GM12878 (cell line): ENCODE data around the gene ARHGAP15. TPM values are rescaled to one million over a fixed set of nuclear protein-coding genes. Genes with fewer than 3 reads are reported as not detected.

ENCODE experiments used
- ATAC-seq: fragments of 200-7000 bp; cut with Tn5 transposase; 3 replicates; pipeline ENCODE4 v1.9.1; 2020; ENCODE audit warnings: mild to moderate bottlenecking, moderate library complexity
- BruUV-seq: library from RNA; stranded (reverse); fragments of 400-500 nt; replicated peaks from 2 replicates; lab custom pipeline; 2021; lab: Mats Ljungman, UMichigan
- CTCF ChIA-PET: fragments of 300-600 bp; sonication (Branson Sonifier 250); formaldehyde crosslinking; extraction: SDS; loops from one replicate; lab custom pipeline; 2021; ENCODE audit warnings: inconsistent platforms; lab: Yijun Ruan, JAX
- POLR2A ChIA-PET: fragments of 350-600 bp; formaldehyde crosslinking; extraction: SDS; loops from one replicate; lab custom pipeline; 2021; ENCODE audit warnings: inconsistent platforms; lab: Charles Lee
- RAD21 ChIA-PET: fragments of 300-600 bp; sonication (Branson Sonifier 250); formaldehyde crosslinking; loops from one replicate; lab custom pipeline; 2023; ENCODE audit warnings: antibody characterized with exemption; ENCODE audit not compliant: unreplicated experiment; lab: Charles Lee
- SMC1A ChIA-PET: fragments of 300-600 bp; sonication (Branson Sonifier 250); formaldehyde crosslinking; loops from one replicate; lab custom pipeline; 2023; ENCODE audit not compliant: unreplicated experiment, uncharacterized antibody; lab: Charles Lee
- DNase-seq: peaks from one replicate; pipeline ENCODE4 v3.0.0-alpha.2; 2011; ENCODE audit warnings: low read depth, low spot score
- FAIRE-seq: peaks from 3 replicates; lab custom pipeline; 2011; peaks lifted over from hg19 to GRCh38; lab: Jason Lieb, UNC
- H2AFZ ChIP-seq: 2 replicates; pipeline ENCODE4 v1.6.0; 2011; ENCODE audit warnings: low read depth, low read length, control low read depth; ENCODE audit not compliant: control insufficient read depth
- H3K27ac ChIP-seq: 2 replicates; pipeline ENCODE4 v1.5.1; 2011; ENCODE audit warnings: control low read depth; ENCODE audit not compliant: control insufficient read depth, insufficient read depth
- H3K27me3 ChIP-seq, 2 experiments: replicated peaks in 1 of 2; 2 replicates each; pipeline versions ENCODE4 v1.6.0 to v1.6.1; 2011; ENCODE audit warnings: low read length in 1 of 2; ENCODE audit not compliant: control insufficient read depth in 2 of 2, insufficient read depth in 2 of 2
- H3K36me3 ChIP-seq, 2 experiments: 2 replicates each; pipeline ENCODE4 v1.5.1; 2011; ENCODE audit warnings: low read length in 1 of 2; ENCODE audit not compliant: control insufficient read depth in 2 of 2, insufficient read depth in 2 of 2
- H3K4me1 ChIP-seq: 2 replicates; pipeline ENCODE4 v1.6.1; 2011; ENCODE audit warnings: mild to moderate bottlenecking, low read length, moderate library complexity, mixed read lengths; ENCODE audit not compliant: control insufficient read depth, insufficient read depth
- H3K4me2 ChIP-seq: 2 replicates; pipeline ENCODE4 v1.6.0; 2011; ENCODE audit warnings: control low read depth; ENCODE audit not compliant: control insufficient read depth, insufficient read depth
- H3K4me3 ChIP-seq: fragments of 200-600 bp; sonication (generic); 2 replicates; pipeline ENCODE4 v1.5.1; 2016
- H3K79me2 ChIP-seq: 2 replicates; pipeline ENCODE4 v1.6.0; 2011; ENCODE audit warnings: low read length; ENCODE audit not compliant: control insufficient read depth, insufficient read depth
- H3K9ac ChIP-seq: 2 replicates; pipeline ENCODE4 v1.8.0; 2011; ENCODE audit warnings: low read length, control low read depth, mixed read lengths; ENCODE audit not compliant: control insufficient read depth, insufficient read depth
- H3K9me3 ChIP-seq: replicated peaks from 3 replicates; pipeline ENCODE4 v1.5.1; 2011; ENCODE audit warnings: mild to moderate bottlenecking, low read length; ENCODE audit not compliant: control insufficient read depth, insufficient read depth
- H4K20me1 ChIP-seq: 2 replicates; pipeline ENCODE4 v1.6.0; 2011; ENCODE audit not compliant: control insufficient read depth, insufficient read depth
- ASH2L ChIP-seq: fragments of 300-600, 200-600 bp; sonication (generic); IDR thresholded peaks from 2 replicates; pipeline ENCODE4 v1.6.1; 2017; ENCODE audit warnings: low read depth, mild to moderate bottlenecking, borderline replicate concordance
- BCL11A ChIP-seq: IDR thresholded peaks from 2 replicates; pipeline ENCODE4 v1.6.1; 2011; ENCODE audit warnings: low read depth, low read length
- CBX3 ChIP-seq: fragments of 200-600 bp; sonication (generic); IDR thresholded peaks from 2 replicates; pipeline ENCODE4 v1.6.1; 2016; ENCODE audit warnings: low read depth, borderline replicate concordance
- FOXM1 ChIP-seq: IDR thresholded peaks from 2 replicates; pipeline ENCODE4 v1.6.1; 2012; ENCODE audit warnings: low read depth, mild to moderate bottlenecking, inconsistent platforms, low read length, moderate library complexity
- IKZF1 ChIP-seq: fragments of 450-650 bp; conservative IDR thresholded peaks from 2 replicates; pipeline ENCODE4 v1.6.1; 2017; ENCODE audit warnings: antibody characterized with exemption, mild to moderate bottlenecking
- IRF5 ChIP-seq: fragments of 450-650 bp; IDR thresholded peaks from 2 replicates; pipeline ENCODE4 v1.6.1; 2017; ENCODE audit warnings: borderline replicate concordance
- MYC ChIP-seq: IDR thresholded peaks from 2 replicates; pipeline ENCODE4 v1.6.1; 2011; ENCODE audit warnings: mild to moderate bottlenecking, low read length, moderate library complexity, inconsistent platforms; ENCODE audit not compliant: insufficient read depth, insufficient replicate concordance, insufficient read length, severe bottlenecking
- NKRF ChIP-seq: fragments of 450-650 bp; conservative IDR thresholded peaks from 2 replicates; pipeline ENCODE4 v1.6.1; 2017; ENCODE audit warnings: mild to moderate bottlenecking, moderate library complexity
- PAX5 ChIP-seq: IDR thresholded peaks from 2 replicates; pipeline ENCODE4 v1.6.1; 2011; ENCODE audit warnings: low read depth, low read length, borderline replicate concordance
- RCOR1 ChIP-seq: conservative IDR thresholded peaks from 2 replicates; pipeline ENCODE4 v1.6.1; 2012; ENCODE audit warnings: low read depth, low read length, improper control_type of control experiment
- SP1 ChIP-seq: IDR thresholded peaks from one replicate; pipeline ENCODE4 v1.6.1; 2011; ENCODE audit warnings: low read depth, low read length
- TCF3 ChIP-seq: IDR thresholded peaks from 2 replicates; pipeline ENCODE4 v1.6.1; 2012; ENCODE audit warnings: low read depth, mild to moderate bottlenecking, low read length, borderline replicate concordance; ENCODE audit not compliant: insufficient read depth
- in situ Hi-C: fragments of 300-500 bp; cut with MboI; formaldehyde crosslinking; loops from 9 replicates; pipeline ENCODE4 v1.14.3; 2018; ENCODE audit warnings: mixed read lengths
- intact Hi-C: fragments of 100-400 bp; cut with micrococcal nuclease; formaldehyde crosslinking; loops from one replicate; pipeline ENCODE4 v1.14.2; 2022; ENCODE audit not compliant: unreplicated experiment
- polyA plus RNA-seq, 11 experiments: library from polyadenylated mRNA; depleted of rRNA in 4 of 11; unstranded in 6 of 11; stranded (reverse) in 5 of 11; fragments of >200 nt; fragmentation: Nextera tagmentation in 4 of 11; fragmentation: Illumina TruSeq in 1 of 11; extraction: Ambion mirVana in 4 of 11; extraction: Trizol in 1 of 11; gene quantifications; 1 replicate in 1 of 11; 2 replicates in 10 of 11; pipeline versions ENCODE4 v1.2.1 to v1.2.3, GENCODE V29; 2011 to 2016; ENCODE audit warnings: inconsistent platforms in 2 of 11, missing spikeins in 2 of 11, low read depth in 1 of 11
- total RNA-seq, 4 experiments: library from RNA; depleted of rRNA in 3 of 4; stranded (reverse); fragments of >200 nt in 3 of 4; fragmentation: Illumina TruSeq in 1 of 4; extraction: Trizol in 1 of 4; gene quantifications; 2 replicates each; pipeline versions ENCODE4 v1.2.1 to v1.2.3, GENCODE V29; 2013 to 2021
- TF ChIP-seq, protein P1 (sequence below): fragments of 450-650 bp; formaldehyde crosslinking; IDR thresholded peaks from 2 replicates; pipeline ENCODE4 v1.5.0; 2022; ENCODE audit warnings: mild to moderate bottlenecking, missing genetic modification characterization
- TF ChIP-seq, protein P2 (sequence below): fragments of 450-650 bp; IDR thresholded peaks from 2 replicates; pipeline ENCODE4 v1.6.1; 2017; ENCODE audit warnings: antibody characterized with exemption, mild to moderate bottlenecking, moderate library complexity

ARHGAP15 gene
- total and polyA plus RNA-seq, 10 of the 15 experiments (the other 5 are each of a cell fraction or from before 2014, with no cell fraction given) = 38.0 to 92.6 (median 66.7) TPM

GRCh38 chr2:143623909-143624260 lies 494.7 kb downstream of the ARHGAP15 start (continued):
- TF ChIP-seq FOXM1 = no peak
- TF ChIP-seq, protein P1, sequence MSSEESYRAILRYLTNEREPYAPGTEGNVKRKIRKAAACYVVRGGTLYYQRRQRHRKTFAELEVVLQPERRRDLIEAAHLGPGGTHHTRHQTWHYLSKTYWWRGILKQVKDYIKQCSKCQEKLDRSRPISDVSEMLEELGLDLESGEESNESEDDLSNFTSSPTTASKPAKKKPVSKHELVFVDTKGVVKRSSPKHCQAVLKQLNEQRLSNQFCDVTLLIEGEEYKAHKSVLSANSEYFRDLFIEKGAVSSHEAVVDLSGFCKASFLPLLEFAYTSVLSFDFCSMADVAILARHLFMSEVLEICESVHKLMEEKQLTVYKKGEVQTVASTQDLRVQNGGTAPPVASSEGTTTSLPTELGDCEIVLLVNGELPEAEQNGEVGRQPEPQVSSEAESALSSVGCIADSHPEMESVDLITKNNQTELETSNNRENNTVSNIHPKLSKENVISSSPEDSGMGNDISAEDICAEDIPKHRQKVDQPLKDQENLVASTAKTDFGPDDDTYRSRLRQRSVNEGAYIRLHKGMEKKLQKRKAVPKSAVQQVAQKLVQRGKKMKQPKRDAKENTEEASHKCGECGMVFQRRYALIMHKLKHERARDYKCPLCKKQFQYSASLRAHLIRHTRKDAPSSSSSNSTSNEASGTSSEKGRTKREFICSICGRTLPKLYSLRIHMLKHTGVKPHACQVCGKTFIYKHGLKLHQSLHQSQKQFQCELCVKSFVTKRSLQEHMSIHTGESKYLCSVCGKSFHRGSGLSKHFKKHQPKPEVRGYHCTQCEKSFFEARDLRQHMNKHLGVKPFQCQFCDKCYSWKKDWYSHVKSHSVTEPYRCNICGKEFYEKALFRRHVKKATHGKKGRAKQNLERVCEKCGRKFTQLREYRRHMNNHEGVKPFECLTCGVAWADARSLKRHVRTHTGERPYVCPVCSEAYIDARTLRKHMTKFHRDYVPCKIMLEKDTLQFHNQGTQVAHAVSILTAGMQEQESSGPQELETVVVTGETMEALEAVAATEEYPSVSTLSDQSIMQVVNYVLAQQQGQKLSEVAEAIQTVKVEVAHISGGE (CRISPR knock-in tag) = no peak
- no peak for TF ChIP-seq PAX5
- no peak for TF ChIP-seq IRF5
- TF ChIP-seq ASH2L = no peak
- no peak for TF ChIP-seq RCOR1

GRCh38 chr2:143629340-143629739 lies 500.1 kb downstream of the ARHGAP15 start:
- in situ Hi-C loops = no loop called here
- no TSS peak for BruUV-seq
- CTCF ChIA-PET = interaction anchor here (0.8 to 1.0 kb wide), 3 partner anchors 10 to 101 kb away, joined by 3 read pairs; no protein-coding TSS in a partner anchor
- TF ChIP-seq CBX3 = no peak
- TF ChIP-seq SP1 = no peak
- no peak for TF ChIP-seq IKZF1
- TF ChIP-seq MYC = no peak
- TF ChIP-seq BCL11A = no peak
- TF ChIP-seq, protein P2, sequence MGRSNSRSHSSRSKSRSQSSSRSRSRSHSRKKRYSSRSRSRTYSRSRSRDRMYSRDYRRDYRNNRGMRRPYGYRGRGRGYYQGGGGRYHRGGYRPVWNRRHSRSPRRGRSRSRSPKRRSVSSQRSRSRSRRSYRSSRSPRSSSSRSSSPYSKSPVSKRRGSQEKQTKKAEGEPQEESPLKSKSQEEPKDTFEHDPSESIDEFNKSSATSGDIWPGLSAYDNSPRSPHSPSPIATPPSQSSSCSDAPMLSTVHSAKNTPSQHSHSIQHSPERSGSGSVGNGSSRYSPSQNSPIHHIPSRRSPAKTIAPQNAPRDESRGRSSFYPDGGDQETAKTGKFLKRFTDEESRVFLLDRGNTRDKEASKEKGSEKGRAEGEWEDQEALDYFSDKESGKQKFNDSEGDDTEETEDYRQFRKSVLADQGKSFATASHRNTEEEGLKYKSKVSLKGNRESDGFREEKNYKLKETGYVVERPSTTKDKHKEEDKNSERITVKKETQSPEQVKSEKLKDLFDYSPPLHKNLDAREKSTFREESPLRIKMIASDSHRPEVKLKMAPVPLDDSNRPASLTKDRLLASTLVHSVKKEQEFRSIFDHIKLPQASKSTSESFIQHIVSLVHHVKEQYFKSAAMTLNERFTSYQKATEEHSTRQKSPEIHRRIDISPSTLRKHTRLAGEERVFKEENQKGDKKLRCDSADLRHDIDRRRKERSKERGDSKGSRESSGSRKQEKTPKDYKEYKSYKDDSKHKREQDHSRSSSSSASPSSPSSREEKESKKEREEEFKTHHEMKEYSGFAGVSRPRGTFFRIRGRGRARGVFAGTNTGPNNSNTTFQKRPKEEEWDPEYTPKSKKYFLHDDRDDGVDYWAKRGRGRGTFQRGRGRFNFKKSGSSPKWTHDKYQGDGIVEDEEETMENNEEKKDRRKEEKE = no peak
- no peak for TF ChIP-seq NKRF
- no peak for TF ChIP-seq TCF3
- no peak for TF ChIP-seq ASH2L

More at GRCh38 chr2:143629340-143629739, 500.1 kb downstream of the ARHGAP15 start:
- SMC1A ChIA-PET = interaction anchor here (1.5 kb wide), 1 partner anchor 24 kb away, joined by 3 read pairs; no protein-coding TSS in a partner anchor
- Histone ChIP-seq H3K9ac (no peak overlapping the region), H2AFZ (no peak overlapping the region), H3K4me2 (no peak overlapping the region), H3K36me3 (peaks cover 0 to 2% of the 10 kb centered on the region in 2 experiments; a peak in 2 of 4 replicates), H3K27ac (no peak overlapping the region), H3K9me3 (no peaks in the 10 kb centered on the region; the same call in 2 of the 3 replicates), H3K79me2 (no peaks in the 10 kb centered on the region), H3K27me3 (no peaks in the 10 kb centered on the region), H3K4me3 (no peak overlapping the region), H4K20me1 (no peaks in the 10 kb centered on the region), H3K4me1 (no peaks in the 10 kb centered on the region)
- DNase-seq = no peak
- FAIRE-seq = no peak
- intact Hi-C loops = no loop called here
- RAD21 ChIA-PET = no interaction called here
- ATAC-seq = no peak
- POLR2A ChIA-PET = interaction anchor here (0.6 kb wide), 1 partner anchor 257 kb away, joined by 3 read pairs; no protein-coding TSS in a partner anchor
